Fibroblast of skin of abdomen (primary cell): ENCODE results near the gene KRTAP3-3.
"Not testable (repeated sequence)": the region's sequence is repeated elsewhere in the genome, so short reads cannot be mapped to it uniquely, and the experiment has no call there.

Experiments used
- DNase-seq: peaks from one replicate; pipeline ENCODE4 v3.0.0-alpha.2; 2013

Gene KRTAP3-3

DNA sequence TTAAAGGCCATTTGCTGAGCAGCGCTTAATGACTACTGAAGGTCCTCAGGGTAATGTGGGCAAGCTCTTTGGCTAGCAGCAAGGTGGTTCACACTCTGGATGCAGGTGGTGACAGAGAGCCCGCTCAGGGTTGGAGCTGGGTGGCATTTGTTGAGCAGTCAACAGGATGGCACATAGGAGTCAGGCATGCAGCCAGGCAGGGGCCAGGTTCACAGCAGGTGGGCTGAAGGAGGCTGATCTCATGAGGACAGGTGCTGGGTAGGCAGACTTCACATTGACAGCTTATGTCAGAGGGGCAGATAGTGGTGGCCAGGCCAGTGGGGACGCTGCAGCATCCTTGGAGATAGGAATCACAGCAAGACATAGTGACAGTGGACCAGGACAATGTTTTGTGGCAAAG lies 10.4 kb upstream of the KRTAP3-3 start:
- no peak for DNase-seq

DNA sequence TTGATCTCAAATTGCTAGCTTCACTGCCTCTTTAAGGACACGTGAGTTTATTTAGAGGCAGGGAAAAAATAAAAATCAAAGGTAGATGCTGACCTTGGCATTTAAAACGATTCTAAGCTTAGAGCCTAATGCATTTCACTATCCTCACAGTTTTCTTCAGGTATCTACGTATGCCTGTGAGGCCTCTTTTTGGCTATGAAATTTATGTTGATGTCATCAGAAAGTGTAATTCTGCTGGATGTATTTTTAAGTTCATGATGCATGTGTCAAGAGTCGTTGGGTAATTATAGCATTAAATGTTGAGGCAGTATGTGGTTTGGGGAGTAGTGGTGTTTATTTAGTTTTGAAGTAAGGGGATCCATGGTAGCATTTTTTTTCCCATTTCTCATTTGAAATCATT lies 10.0 kb upstream of the KRTAP3-3 start:
- no peak for DNase-seq

GRCh38 chr17:41002814-41003213 lies 8.8 kb upstream of the KRTAP3-3 start:
- peak; percentile 24 for DNase-seq

GRCh38 chr17:41001795-41002194 lies 7.8 kb upstream of the KRTAP3-3 start:
- no peak for DNase-seq

DNA sequence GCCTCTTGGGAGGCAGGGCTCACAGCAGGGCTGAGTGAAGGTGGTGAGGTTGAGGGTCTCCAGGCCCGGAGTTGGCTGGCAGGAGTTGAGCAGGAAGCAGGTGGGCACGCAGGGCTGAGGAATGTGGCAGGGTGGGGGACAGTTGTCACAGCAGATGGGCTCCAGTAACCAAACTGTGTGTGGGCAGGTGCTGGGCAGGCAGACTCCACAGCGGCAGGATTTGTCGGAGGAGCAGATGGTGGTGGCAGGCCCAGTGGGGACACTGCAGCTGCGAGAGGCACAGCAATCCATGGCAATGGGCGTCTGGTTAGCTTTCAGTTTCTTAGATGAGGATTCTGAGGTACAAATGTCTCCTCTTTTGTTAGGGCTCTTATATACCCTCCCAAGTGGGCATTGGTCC lies 5.6 kb upstream of the KRTAP3-3 start, which contains the start of gene KRTAP3-2:
TSS of gene KRTAP3-2 (minus strand) at position 344 of the 400 bp plus-strand sequence. CDS start at position 291, 53 bp downstream.
- not testable (repeated sequence) for DNase-seq

DNA sequence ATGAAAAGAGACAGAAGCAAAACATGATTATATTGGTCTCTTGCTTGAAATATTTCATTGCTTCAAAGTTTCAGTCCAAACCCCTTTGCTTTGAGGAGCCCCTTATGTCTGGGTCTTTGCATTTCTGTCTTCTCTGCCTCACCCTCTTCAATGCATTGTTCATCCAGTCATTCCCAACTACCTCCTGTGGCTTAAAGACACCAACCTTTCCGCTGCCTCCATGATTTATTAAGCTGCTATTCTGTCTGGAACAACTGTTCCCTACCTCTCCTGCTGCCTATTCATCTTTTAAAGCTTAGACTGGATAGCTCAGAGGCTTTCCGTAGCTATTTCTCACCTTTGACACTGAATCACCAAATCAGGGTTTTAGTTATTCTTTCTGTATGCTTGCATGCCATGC lies 3.4 kb upstream of the KRTAP3-3 start:
- DNase-seq: no peak

GRCh38 chr17:40996829-40997228 lies 2.9 kb upstream of the KRTAP3-3 start:
- no peak for DNase-seq

DNA sequence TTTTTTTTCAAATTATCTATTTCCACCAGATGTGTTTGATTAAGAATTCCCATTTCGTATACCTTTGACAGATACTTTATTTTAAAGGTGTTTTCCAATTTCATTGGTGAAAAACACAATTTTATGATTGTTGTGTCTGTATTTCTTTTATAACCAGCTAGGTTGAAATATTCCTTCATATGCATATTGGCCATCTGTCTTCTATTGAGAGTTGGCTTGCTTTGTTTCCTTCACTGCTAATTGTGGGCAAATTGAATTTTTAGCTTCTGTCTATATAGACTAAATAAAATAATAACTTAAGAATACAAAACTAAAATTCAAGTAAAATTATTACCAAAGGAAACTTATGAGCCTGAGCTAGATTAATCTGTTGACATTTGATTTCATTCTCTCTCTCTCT lies 1.2 kb upstream of the KRTAP3-3 start:
- DNase-seq: no peak

GRCh38 chr17:40993084-40993483 lies 880 bp downstream of the KRTAP3-3 start:
- DNase-seq: no peak

- DNase-seq: no peak
These were observed 1.3 kb downstream of the KRTAP3-3 start for GRCh38 chr17:40992666-40993065.

DNA sequence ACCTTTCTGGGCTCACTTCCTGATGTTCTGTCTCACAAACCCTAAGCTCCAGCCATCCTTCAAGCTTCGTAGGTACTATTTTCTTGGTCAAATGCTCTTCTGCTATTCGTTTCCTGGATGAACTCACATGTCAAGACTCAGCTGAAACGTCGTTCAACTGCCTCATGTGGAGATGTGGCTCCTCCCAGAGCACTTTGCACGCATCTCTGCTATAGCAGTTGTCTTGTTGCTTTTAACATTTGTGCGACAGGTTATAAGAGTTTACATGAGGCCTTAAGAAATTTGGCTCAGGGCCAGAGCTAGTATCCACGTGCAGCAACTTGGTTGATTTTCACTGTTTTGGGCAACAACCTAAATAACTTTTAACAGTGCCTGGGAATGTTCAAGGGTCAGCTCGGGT lies 7.0 kb downstream of the KRTAP3-3 start:
- no peak for DNase-seq

- DNase-seq: no peak
These were observed 9.7 kb downstream of the KRTAP3-3 start, which contains the start of gene KRT40 for GRCh38 chr17:40984226-40984625. Gene KRT40 (minus strand): TSS chr17:40984326. CDS start chr17:40984273, 53 bp downstream.

DNA sequence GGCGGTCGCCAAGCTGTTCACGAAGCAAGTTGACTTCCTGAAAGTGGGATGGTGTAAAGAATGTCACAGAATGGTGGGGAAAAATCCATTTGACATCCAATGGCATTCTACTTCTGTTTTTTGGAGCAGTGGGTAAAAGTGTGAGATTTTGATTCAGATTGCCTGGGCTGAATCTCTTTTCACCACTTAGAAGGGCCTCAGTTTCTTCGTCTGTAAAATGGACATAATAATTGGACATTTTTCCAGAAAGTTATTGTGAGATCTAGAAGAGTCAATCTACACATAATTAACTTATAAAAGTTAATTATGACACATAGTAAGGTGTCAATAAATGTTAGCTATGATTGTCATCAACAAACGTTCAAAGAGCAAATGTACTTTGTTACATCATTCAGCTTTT lies 12.8 kb downstream of the KRTAP3-3 start:
- DNase-seq: no peak

DNA sequence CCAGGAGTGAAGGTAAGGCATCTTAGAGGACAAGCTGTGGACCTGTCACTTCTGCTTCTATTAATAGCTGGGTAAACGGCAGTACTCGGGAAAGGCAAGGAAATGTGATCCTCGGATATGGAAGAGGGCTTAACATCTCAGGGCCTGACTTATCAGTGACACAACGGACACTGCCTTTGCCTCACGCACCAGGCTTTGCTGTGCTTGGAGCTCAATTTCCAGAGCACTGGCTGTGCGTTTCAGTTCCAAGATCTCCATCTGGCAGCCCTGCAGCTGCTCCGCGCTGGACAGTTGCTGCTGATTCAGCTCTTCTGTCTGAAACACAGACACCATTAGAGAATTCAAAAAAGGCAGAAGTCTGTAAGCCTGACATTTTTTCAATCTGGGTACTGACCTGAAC lies 13.4 kb downstream of the KRTAP3-3 start:
- peak; percentile 58 for DNase-seq

DNA sequence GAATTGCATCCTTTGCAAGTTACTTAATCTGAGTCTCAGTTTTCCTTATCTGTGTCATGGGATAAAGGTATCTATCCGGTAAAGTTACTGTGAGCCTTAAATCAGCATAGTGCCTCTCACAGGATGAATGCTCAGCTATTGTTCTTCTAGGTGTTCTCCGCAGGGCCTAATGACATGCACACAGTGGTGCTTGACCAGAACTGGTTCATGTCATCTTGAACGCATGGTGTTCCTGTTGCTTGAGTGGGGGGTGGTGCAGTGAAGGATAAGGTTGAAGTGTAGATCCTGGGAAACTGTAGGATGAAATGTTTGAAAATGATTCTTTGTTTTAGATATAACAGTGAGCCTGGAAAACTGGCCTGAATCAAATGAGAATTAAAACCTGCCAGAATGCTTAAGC lies 13.8 kb downstream of the KRTAP3-3 start:
- DNase-seq: no peak

DNA sequence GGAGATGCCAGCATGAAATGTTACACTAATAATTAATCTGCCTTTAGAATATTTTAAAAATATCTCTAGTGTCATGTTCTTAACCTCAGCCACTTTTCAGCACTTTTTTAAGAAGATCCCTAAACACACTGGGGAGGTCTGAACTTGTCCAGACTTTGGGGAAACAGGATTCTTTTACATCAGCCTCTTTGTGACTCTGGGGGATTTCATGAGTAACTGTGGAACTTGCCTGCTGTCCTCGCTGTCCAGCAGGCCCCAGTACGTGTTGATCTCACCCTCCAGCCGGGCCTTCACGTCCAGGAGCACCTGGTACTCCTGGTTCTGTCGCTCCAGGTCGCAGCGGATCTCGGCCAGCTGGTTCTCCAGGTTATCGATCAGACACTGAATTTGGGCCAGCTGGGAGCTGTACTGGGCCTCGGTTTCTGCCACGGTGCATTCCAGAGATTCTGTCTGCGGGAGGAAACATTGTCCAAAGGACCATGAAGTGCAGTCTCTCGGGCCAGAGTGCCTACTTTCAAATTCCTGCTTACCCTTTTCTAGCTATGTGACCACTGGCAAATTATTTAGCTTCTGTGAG lies 15.3 kb downstream of the KRTAP3-3 start:
- no peak for DNase-seq

DNA sequence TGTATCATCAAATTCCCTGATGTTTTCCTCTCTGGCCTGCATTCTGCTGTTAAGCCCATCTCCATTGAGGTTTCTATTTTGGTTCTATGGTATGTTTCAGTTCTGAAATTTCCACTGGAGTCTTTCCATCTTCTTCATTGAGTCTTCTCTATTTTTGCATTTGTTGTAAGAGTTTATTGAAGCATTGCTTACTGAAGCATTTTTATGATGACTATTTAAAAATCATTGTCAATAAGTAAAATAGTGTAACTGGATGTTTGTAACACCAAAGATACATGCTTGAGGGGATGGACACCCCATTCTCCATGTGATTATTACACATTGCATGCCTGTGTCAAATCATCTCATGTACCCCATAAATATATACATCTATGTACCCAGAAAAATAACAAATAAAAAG lies 18.4 kb downstream of the KRTAP3-3 start:
- DNase-seq: no peak

- DNase-seq: no peak
These were observed 19.6 kb downstream of the KRTAP3-3 start for GRCh38 chr17:40974366-40974765.

DNA sequence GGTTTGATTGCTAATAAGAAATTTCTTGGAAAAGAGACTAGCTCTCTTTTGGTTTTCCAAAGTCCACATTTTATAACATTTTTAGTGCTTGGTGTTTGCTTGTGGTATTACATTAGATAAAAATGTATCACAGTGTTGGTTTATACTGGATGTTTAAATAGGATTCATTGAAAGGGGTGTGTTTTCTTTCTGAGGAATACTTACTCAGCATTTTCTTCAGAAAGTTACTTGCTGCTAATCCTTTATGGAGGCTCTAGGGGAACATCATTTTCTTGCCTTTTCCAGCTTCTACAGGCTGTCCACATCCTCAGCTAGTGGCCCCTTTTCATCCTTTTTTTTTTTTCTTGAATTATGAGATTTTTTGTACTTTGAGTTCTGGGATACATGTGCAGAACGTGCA lies 26.4 kb downstream of the KRTAP3-3 start:
- no peak for DNase-seq

GRCh38 chr17:40966848-40967247 lies 27.1 kb downstream of the KRTAP3-3 start, which contains the start of gene KRT39:
Gene KRT39 (minus strand): TSS chr17:40966948. CDS start chr17:40966856, 92 bp downstream.
- DNase-seq: no peak

GRCh38 chr17:40963838-40964237 lies 30.1 kb downstream of the KRTAP3-3 start:
- no peak for DNase-seq

- DNase-seq: no peak
These were observed 31.9 kb downstream of the KRTAP3-3 start for GRCh38 chr17:40962059-40962561.

DNA sequence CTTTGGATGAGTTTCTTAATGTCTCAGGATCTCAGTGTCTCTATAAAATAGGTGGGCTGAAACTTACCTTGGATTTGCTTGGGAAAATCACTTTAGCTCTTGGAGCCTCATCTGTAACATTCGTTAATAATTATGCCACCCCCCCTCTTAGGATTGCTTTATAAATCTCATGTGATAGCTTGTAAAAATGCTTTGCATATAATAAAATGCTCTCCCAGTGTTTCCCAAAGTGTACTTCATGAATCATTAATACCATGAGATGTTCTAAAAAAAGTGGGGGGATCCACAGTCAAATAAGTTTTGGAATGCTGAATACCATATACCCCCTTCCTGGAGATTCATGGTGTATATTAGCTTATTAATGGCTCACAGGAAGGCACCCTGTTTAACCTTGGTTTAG lies 32.4 kb downstream of the KRTAP3-3 start:
- DNase-seq: no peak

DNA sequence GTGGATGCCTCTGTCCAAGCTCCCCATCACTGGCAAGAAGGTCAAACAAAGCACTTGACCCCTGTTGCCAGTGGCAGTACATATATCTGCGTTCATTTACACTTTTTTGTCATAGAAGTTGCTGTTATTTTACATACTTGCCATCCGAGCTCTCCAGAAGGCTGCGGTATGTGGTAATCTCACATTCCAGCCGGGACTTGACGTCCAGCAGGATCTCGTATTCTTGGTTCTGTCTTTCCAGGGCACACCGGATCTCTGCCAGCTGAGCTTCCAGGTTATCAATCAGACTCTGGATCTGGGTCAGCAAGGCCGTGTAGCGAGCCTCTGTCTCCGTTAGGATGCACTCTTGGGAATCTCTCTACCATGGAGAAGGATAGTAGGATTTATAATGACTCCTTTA lies 33.8 kb downstream of the KRTAP3-3 start:
- DNase-seq: no peak
